B cell (primary cell): ENCODE results near the gene CDRT4. TPM values are rescaled to one million over a fixed set of nuclear protein-coding genes. Genes with fewer than 3 reads are reported as not detected.

Experiments
- ATAC-seq: fragments of 200-7000 bp; cut with Tn5 transposase; one replicate; pipeline ENCODE4 v1.10.0; 2021; ENCODE audit warnings: low read depth, mild to moderate bottlenecking, moderate number of reproducible peaks, moderate library complexity
- CTCF ChIA-PET: fragments of 350-600 bp; sonication (Branson Sonifier 250); formaldehyde crosslinking; loops from one replicate; lab custom pipeline; 2021; ENCODE audit warnings: antibody characterized with exemption, inconsistent platforms; lab: Charles Lee
- POLR2A ChIA-PET: fragments of 350-600 bp; sonication (Branson Sonifier 250); formaldehyde crosslinking; loops from one replicate; lab custom pipeline; 2021; ENCODE audit warnings: antibody characterized with exemption; lab: Charles Lee
- DNase-seq: peaks from one replicate; pipeline ENCODE4 v3.0.0; 2013
- H2AFZ ChIP-seq: 2 replicates; pipeline ENCODE4 v1.6.1; 2012; ENCODE audit warnings: mild to moderate bottlenecking, low read depth, low read length; ENCODE audit not compliant: insufficient read depth, poor library complexity, severe bottlenecking
- H3K27ac ChIP-seq, 2 donors: 1 replicate in 1 of 2; 2 replicates in 1 of 2; pipeline ENCODE4 v1.5.1; 2012 to 2013; ENCODE audit warnings: low read length in 2 of 2, mild to moderate bottlenecking in 2 of 2, moderate library complexity in 1 of 2
- H3K27me3 ChIP-seq, 4 experiments: fragments of 200-600 bp in 1 of 4; sonication (generic) in 1 of 4; replicated peaks in 1 of 4; 1 replicate in 2 of 4; 2 replicates in 2 of 4; pipeline versions ENCODE4 v1.6.1 to v1.7.0; 2013 to 2016; ENCODE audit warnings: low read length in 3 of 4, mild to moderate bottlenecking in 2 of 4, mixed read lengths in 1 of 4, moderate library complexity in 1 of 4; ENCODE audit not compliant: insufficient read depth in 4 of 4, control insufficient read depth in 3 of 4; ENCODE audit errors: control extremely low read depth in 1 of 4
- H3K36me3 ChIP-seq, 2 experiments: replicated peaks in 1 of 2; 1 replicate in 1 of 2; 2 replicates in 1 of 2; pipeline versions ENCODE4 v1.6.1 to v1.7.1; 2013; ENCODE audit warnings: low read length in 1 of 2; ENCODE audit not compliant: insufficient read depth in 2 of 2, control insufficient read depth in 1 of 2; ENCODE audit errors: control extremely low read depth in 1 of 2, extremely low read depth in 1 of 2
- H3K4me1 ChIP-seq, 2 donors: fragments of 200-600 bp in 1 of 2; sonication (generic) in 1 of 2; 1 replicate in 1 of 2; 2 replicates in 1 of 2; pipeline versions ENCODE4 v1.5.1 to v1.6.1; 2013 to 2017; ENCODE audit warnings: low read length in 2 of 2; ENCODE audit not compliant: control insufficient read depth in 2 of 2, insufficient read depth in 2 of 2
- H3K4me2 ChIP-seq: replicated peaks from 2 replicates; pipeline ENCODE3; 2012; ENCODE audit warnings: mild to moderate bottlenecking, low read depth, low read length; ENCODE audit not compliant: poor library complexity, severe bottlenecking
- H3K4me3 ChIP-seq, 5 experiments: fragments of 200-600 bp in 1 of 5; sonication (generic) in 1 of 5; 1 replicate in 3 of 5; 2 replicates in 2 of 5; pipeline versions ENCODE4 v1.5.1 to v1.7.0; 2011 to 2016; ENCODE audit warnings: low read length in 4 of 5, mild to moderate bottlenecking in 4 of 5, low read depth in 2 of 5, control low read depth in 1 of 5, moderate library complexity in 1 of 5; ENCODE audit not compliant: insufficient read depth in 1 of 5; ENCODE audit errors: control extremely low read depth in 1 of 5, extremely low read depth in 1 of 5
- H3K79me2 ChIP-seq: fragments of 200-600 bp; sonication (generic); one replicate; pipeline ENCODE4 v1.6.0; 2016; ENCODE audit warnings: low read length; ENCODE audit not compliant: control insufficient read depth, insufficient read depth
- H3K9ac ChIP-seq: fragments of 200-600 bp; sonication (generic); 2 replicates; pipeline ENCODE4 v1.6.1; 2017; ENCODE audit warnings: mild to moderate bottlenecking, low read length, moderate library complexity
- H3K9me3 ChIP-seq, 3 donors: one replicate each; pipeline versions ENCODE4 v1.6.1 to v1.7.1; 2013; ENCODE audit warnings: low read length in 2 of 3; ENCODE audit not compliant: control insufficient read depth in 2 of 3, insufficient read depth in 1 of 3; ENCODE audit errors: control extremely low read depth in 1 of 3
- H4K20me1 ChIP-seq: 2 replicates; pipeline ENCODE4 v1.6.0; 2012; ENCODE audit warnings: mild to moderate bottlenecking, low read length; ENCODE audit not compliant: insufficient read depth, control insufficient read depth, poor library complexity, severe bottlenecking
- H3K27ac Mint-ChIP-seq: one replicate; pipeline ENCODE4 v1.8.0; 2021; ENCODE audit warnings: mixed read lengths
- H3K27me3 Mint-ChIP-seq: one replicate; pipeline ENCODE4 v1.8.0; 2021; ENCODE audit warnings: mixed read lengths
- H3K4me1 Mint-ChIP-seq: one replicate; pipeline ENCODE4 v1.8.0; 2021; ENCODE audit warnings: mixed read lengths
- H3K4me3 Mint-ChIP-seq: one replicate; pipeline ENCODE4 v1.8.0; 2021; ENCODE audit warnings: mixed read lengths
- H3K9me3 Mint-ChIP-seq: one replicate; pipeline ENCODE4 v1.8.0; 2022; ENCODE audit warnings: mixed read lengths; ENCODE audit not compliant: insufficient read depth
- CTCF ChIP-seq: fragments of 200-600 bp; IDR thresholded peaks from one replicate; pipeline ENCODE4 v1.8.0; 2022; ENCODE audit warnings: antibody characterized with exemption, mild to moderate bottlenecking
- EZH2 ChIP-seq: IDR thresholded peaks from 2 replicates; pipeline ENCODE4 v1.6.1; 2012; ENCODE audit warnings: borderline replicate concordance, low read depth, mild to moderate bottlenecking, moderate library complexity, low read length; ENCODE audit not compliant: insufficient read depth, poor library complexity, severe bottlenecking
- WGBS: methylation state at CpG from one replicate; pipeline ENCODE4 v1.1.5; 2013; ENCODE audit warnings: missing lambda C conversion rate; ENCODE audit not compliant: insufficient coverage; 5-methylcytosine and 5-hydroxymethylcytosine counted together
- intact Hi-C: fragments of 100-400 bp; cut with micrococcal nuclease; formaldehyde crosslinking; loops from one replicate; pipeline ENCODE4 v1.10.0; 2022
- polyA plus RNA-seq: library from polyadenylated mRNA; depleted of rRNA; stranded (reverse); fragments of >200 nt; gene quantifications from 2 replicates; pipeline ENCODE4 v1.2.3, GENCODE V29; 2012
- total RNA-seq, 2 donors: library from RNA; stranded (reverse); fragments of 120-200 nt in 1 of 2; gene quantifications; 1 replicate in 1 of 2; 2 replicates in 1 of 2; pipeline versions ENCODE4 v1.2.3 to v1.2.4, GENCODE V29; 2013 to 2022

The CDRT4 gene
- total and polyA plus RNA-seq, 2 donors (not counting 1 experiment from before 2014, with no cell fraction given) = 11.6 to 23.0 TPM

- Histone ChIP-seq H3K4me1 (no peaks in the 10 kb centered on the region), H3K4me3 (no peak overlapping the region), H3K9me3 (no peaks in the 10 kb centered on the region), H3K36me3 (no peaks in the 10 kb centered on the region), H3K27ac (no peak overlapping the region), H3K4me2 (no peak overlapping the region), H2AFZ (no peak overlapping the region), H3K79me2 (no peaks in the 10 kb centered on the region), H4K20me1 (no peaks in the 10 kb centered on the region), H3K9ac (no peak overlapping the region), H3K27me3 (no peaks in the 10 kb centered on the region)
- CTCF ChIA-PET = no interaction called here
- Mint-ChIP-seq H3K4me1 (no peaks in the 10 kb centered on the region), H3K4me3 (no peak overlapping the region), H3K27me3 (no peaks in the 10 kb centered on the region), H3K9me3 (no peaks in the 10 kb centered on the region), H3K27ac (no peak overlapping the region)
- no peak for ATAC-seq
- POLR2A ChIA-PET = no interaction called here
- DNase-seq = no peak
- intact Hi-C loops = no loop called here
- TF ChIP-seq EZH2 = no peak
- TF ChIP-seq CTCF = no peak
- 96% methylated on average over 7 of the region's 7 CpGs for WGBS
Observed at GRCh38 chr17:15469260-15469659, 1.8 kb upstream of the CDRT4 start.

- CTCF ChIA-PET = no interaction called here
- no peak for DNase-seq
Observed at GRCh38 chr17:15468126-15468525, 705 bp upstream of the CDRT4 start.

More at GRCh38 chr17:15468126-15468525, 705 bp upstream of the CDRT4 start:
- no peak overlapping the region for H3K27ac ChIP-seq
- no peaks in the 10 kb centered on the region for H3K36me3 ChIP-seq
- no peaks in the 10 kb centered on the region for H3K79me2 ChIP-seq
- H4K20me1 ChIP-seq = no peaks in the 10 kb centered on the region
- POLR2A ChIA-PET = no interaction called here
- Mint-ChIP-seq H3K27me3 (no peaks in the 10 kb centered on the region), H3K9me3 (no peaks in the 10 kb centered on the region), H3K27ac (no peak overlapping the region), H3K4me3 (no peak overlapping the region), H3K4me1 (no peaks in the 10 kb centered on the region)
- H3K9ac ChIP-seq = no peak overlapping the region
- TF ChIP-seq EZH2 = no peak
- TF ChIP-seq CTCF = no peak
- no peak overlapping the region for H3K4me3 ChIP-seq
- H3K27me3 ChIP-seq = no peaks in the 10 kb centered on the region
- no peak overlapping the region for H2AFZ ChIP-seq
- no peaks in the 10 kb centered on the region for H3K4me1 ChIP-seq
- peaks cover 0 to under 1% (median 0%) of the 10 kb centered on the region in 3 donors for H3K9me3 ChIP-seq
- intact Hi-C loops = no loop called here
- ATAC-seq = no peak
- 58% methylated on average over 4 of the region's 4 CpGs for WGBS
- H3K4me2 ChIP-seq = no peak overlapping the region
